ENCODE results near the gene USP40.

USP40 gene

DNA sequence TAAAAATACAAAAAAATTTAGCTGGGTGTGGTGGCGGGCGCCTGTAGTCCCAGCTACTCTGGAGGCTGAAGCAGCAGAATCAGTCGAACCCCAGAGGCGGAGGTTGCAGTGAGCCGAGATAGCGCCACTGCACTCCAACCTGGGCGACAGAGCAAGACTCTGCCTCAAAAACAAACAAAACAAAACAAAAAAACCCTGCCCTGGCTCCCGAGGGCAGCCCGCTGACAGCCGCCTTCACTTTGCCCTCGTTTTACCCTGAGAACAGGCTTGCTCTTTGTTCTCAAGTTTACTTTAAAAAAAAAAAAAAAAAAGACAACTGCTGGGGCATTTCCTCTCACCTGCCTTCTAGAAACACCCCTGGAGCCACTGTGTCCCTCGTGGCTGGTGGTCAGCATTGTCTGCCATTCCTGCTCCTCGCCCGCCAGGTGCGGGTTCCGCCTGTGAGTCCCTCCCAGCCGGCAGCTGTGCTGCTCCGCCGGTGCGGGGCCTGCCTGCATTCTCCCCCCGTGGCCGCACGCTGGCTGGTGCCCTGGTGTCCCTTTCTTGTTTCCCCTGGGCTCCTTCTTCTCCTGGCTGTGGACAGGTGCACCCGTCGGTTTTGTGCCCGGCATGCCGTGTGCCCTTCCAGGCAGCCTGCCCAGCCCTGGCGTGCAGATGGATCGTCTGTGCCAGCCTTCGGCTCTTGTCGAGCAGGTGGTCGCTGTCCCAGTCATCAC is 105.7 kb downstream of the USP40 start:
- no peak for DNase-seq (ENCODE audit: extremely low read depth in 1 of 2, low read depth in 1 of 2)

DNA sequence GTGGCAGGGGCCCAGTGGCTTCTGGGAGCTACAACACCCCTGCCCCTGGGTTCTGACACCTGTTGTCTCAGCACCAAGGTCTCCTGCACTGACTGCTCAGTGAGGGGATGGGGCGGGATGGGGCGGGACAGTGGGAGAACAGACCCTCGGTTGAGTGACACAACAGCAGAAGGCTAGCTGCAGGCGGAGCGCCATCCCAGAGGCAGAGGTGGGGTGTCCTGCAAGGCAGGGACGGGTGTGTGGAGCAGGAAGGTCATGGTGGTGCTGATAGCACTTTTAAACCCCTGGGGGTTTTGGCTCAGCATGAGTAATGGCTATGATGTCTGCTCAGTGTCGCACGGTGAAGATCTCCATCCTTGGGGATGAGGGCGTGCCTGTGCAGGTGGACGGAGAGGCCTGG is 107.2 kb downstream of the USP40 start:
- DNase-seq (ENCODE audit: extremely low read depth in 1 of 2, low read depth in 1 of 2), result no peak

DNA sequence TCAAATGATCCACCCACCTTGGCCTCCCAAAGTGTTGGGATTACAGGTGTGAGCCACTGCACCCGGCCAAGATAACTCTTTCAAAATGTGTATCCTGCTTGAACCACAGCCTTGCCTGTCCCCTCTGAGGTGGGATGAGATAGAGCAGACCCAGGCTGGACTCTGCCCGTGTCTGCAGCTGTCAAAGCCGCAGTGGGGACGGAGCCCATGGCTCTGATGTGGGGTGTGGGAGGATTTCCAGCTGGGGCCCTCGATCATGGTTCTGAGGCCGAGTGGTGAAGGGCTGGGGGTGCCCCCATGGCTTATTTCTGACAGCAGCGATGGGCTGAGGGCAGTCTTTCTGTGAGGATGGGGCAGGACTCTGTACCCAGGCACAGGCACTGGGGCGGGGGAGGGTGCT is 107.8 kb downstream of the USP40 start:
- no peak for DNase-seq (ENCODE audit: extremely low read depth in 1 of 2, low read depth in 1 of 2)

DNA sequence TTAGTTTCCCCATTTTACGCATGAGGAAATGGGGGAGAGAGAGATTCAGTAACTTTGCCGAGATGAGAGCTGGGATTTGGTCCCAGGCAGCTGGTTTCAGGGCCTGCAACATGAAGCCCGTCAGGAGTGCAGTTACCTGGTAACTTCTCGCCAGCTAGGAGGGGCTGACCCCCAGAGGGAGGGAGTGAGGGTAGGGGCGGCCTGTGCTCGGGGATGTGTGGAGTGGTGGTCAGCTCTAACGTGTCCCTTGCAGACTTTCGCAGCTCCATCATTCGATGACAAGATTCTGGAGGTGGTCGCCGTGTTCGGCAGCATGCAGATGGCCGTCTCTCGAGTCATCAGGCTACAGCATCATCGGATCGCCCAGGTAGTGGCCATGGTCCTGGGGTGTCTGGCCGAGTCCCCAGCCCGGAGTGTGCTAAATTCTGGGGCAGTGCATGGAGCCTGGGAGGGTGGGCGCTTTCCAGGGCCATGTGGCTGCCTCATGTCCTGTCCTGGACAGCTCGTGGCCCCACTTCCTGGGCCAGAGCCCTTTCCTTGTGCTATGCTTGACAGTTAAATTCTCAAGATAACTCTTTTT is 108.5 kb downstream of the USP40 start:
- DNase-seq (ENCODE audit: extremely low read depth in 1 of 2, low read depth in 1 of 2), result no peak

DNA sequence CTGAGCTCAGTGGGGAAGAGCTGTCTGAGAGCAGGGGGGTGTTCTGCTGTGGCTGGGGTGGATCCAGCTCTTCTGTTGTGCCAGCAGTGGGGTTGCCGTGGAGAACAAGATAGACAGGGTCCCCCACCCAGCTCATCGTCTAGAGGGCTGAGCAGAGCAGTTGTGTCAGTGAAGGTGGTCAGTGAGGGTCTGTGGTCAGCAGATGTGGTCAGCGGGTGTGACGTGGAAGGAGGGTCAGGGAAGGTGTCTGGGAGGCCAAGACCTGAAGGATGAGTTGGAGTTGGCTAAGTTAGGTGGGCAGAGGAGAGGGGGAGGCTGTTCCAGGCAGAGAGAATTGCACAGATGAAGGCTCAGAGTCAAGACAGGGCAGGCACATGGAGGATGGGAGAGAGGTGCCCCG is 109.2 kb downstream of the USP40 start:
- no peak for DNase-seq (ENCODE audit: extremely low read depth in 1 of 2, low read depth in 1 of 2)

DNA sequence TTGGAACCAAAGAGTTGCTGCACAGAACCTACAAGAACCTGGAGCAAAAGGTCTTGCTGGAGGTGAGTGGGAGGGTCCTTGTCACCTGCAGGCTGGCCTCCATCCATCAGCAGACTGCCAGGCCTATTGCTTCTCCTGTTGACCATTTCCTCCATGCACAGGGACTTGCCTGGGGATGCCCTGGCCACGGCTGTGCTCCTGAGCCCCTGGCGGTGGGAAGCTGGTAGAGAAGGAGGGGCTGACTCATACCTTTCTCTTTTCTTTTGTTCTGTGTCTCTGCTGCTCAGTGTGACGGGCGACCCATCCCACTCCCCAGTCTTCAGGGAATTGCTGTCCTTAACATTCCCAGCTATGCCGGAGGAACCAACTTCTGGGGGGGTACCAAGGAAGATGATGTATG is 109.6 kb downstream of the USP40 start:
- DNase-seq (ENCODE audit: extremely low read depth in 1 of 2, low read depth in 1 of 2), result no peak

DNA sequence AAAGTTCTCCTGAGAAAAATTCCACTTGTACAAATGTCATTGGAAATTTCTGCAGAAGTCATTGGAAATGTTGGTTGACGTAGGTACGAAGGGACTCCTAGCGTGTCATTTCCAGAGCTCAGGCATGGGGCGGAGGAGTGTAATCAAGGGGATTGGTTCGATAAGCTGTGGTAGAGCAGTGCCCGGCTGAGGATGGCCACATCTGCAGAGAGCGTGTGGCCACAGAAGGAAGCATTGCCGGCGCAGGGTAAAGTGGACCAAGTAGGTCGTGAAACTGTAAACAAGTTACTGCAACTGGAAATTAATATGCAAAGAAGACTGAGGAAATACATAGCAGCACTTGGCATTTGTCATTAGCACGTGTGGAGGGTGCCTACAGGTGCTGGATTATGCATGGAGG is 110.5 kb downstream of the USP40 start:
- no peak for DNase-seq (ENCODE audit: extremely low read depth in 1 of 2, low read depth in 1 of 2)

DNA sequence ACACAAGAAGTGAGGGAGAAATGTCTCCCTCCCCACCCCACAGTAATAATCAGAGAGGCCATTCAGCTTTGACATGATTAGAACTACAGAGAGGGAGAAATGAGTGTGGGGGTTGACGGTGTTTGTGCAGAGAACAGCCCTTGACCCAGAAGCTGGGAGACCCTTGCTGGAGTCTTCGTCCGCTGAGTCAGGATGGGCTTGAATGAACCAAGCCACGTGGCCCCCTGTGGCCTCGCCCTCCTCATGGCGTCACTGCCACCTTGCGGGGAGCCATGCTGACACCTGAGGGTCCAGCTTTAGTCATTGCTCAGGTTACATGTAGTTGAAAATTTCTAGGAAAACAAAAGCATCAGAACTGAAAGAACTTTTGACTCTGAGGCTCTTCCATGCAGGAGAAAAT is 111.1 kb downstream of the USP40 start:
- no peak for DNase-seq (ENCODE audit: extremely low read depth in 1 of 2, low read depth in 1 of 2)

DNA sequence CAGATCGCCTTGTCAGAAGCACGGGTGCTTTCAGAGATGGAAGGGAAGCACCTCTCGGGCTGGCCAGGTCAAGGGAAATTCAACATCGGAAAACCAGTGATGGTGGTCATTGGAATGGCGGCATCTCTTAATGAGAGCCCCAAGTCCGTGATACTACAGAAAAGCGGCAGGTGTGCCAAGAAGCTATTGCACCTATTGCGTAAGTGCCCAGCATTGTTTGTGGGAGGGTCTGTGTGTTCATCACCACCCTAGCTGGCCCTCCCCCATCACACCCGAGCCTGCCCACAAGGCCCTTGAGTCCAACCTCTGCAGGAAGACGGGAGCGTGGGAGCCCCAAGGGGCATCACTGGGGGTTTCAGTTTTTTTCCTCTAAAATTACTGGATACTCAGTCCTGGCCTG is 111.6 kb downstream of the USP40 start:
- DNase-seq (ENCODE audit: extremely low read depth in 1 of 2, low read depth in 1 of 2), result no peak

DNA sequence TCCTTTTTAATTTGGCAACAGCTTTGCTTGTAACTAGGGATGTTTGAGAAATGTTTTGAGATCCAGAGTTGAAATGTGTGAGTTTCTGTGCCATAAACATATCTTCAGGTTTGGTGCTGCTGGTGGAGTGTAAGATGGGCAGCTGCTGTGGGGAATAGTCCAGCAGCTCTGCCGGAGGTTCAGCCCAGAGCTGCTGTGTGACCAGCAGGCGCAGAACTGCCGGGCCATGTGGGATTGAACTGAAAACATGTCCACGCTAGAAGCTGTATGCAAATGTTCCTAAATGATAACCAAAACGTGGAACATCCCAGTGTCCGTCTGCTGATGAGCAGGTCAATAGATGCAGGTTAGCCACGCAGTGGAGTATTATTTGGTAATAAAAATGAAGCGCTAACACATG is 112.7 kb downstream of the USP40 start:
- no peak for DNase-seq (ENCODE audit: extremely low read depth in 1 of 2, low read depth in 1 of 2)

DNA sequence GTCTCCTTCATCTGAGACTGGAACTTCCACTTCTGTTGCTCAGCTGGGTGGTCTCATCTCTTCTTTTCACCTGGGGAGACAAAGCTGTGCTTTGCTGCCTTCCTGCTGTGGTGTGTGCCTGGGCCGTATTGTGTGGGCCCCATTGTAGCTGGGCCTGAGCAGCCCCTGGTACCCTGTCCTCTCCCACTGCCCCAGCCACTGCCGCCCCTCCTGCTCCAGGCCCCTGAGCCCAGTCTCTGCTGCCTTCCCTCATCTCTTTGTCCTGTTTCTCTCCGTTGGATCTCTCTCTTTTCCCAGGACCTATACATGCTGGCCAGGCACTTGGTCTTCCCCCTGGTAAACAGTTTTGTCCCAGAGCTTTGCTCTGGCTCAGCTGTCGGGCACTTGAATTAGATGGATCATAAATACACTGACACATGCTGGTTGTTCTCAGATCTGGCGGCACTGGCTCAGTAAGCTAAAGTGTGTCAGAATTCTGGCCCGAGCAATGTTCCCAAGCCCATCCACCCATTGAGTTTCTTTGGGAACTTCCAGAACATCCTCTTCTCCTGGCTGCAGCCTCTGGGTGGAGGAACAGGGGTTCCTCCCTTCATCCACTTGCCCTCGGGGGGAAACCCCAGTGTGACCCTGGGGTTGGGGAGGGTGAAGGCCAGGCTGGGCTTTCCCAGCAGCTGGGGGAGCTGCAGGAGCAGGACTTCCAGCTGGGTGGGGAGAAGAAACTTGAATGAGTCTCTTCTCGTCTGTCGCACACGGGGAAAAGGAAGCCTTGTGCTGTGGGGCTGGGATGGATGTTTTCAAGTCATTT is 113.3 kb downstream of the USP40 start:
- no peak for DNase-seq (ENCODE audit: extremely low read depth in 1 of 2, low read depth in 1 of 2)

DNA sequence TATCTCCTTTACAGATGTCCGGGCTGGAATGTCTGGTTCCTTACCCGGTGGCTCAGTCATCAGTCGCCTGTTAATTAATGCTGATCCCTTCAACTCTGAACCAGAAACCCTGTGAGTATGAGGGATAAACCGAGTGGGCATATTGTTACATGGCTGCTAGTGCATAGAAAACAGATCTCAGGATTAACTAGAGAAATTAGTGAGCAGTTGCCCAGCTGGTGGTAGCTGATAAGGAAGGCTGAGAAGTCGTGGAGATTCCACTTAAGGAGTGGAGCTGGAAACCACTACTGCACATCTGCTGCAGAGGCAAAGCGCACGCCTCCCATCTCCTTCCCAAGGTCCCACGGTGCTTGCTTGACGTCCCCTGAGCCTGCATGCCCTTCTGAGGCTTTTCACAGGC is 114.6 kb downstream of the USP40 start:
- DNase-seq (ENCODE audit: extremely low read depth in 1 of 2, low read depth in 1 of 2), result no peak

DNA sequence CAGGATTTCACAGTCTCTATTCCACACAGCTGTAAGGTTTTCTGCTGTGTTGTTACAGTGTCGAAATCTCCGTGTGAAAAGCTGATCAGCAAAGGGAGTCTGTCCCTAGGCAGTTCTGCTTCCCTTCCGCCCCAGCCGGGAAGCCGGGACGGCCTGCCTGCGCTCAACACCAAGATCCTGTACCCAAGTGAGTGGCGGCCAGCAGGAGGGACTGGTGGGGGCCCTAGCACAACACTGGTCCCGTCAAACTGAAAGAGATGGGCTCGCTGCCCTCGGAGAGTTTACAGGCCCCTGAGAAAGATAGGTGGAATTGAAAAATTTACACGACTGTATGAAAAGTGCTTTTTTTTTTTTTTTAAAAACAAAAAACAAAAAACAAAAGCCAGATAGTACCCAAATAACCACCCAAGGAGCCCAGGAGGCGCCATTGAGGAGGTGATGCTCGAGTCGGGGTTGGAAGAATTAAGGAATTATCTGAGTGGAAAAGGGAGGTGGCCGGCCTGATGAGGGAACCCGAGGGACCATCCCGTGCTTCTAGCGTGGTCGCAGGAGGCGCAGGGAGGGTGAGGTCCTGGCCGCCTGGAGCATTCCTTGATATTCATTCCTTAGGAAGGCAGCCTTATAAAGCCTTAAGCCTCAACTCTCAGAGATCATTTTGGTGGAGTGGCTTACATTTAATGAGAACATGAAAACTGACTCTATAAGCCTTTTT is 115.6 kb downstream of the USP40 start:
- no peak for DNase-seq (ENCODE audit: extremely low read depth in 1 of 2, low read depth in 1 of 2)

DNA sequence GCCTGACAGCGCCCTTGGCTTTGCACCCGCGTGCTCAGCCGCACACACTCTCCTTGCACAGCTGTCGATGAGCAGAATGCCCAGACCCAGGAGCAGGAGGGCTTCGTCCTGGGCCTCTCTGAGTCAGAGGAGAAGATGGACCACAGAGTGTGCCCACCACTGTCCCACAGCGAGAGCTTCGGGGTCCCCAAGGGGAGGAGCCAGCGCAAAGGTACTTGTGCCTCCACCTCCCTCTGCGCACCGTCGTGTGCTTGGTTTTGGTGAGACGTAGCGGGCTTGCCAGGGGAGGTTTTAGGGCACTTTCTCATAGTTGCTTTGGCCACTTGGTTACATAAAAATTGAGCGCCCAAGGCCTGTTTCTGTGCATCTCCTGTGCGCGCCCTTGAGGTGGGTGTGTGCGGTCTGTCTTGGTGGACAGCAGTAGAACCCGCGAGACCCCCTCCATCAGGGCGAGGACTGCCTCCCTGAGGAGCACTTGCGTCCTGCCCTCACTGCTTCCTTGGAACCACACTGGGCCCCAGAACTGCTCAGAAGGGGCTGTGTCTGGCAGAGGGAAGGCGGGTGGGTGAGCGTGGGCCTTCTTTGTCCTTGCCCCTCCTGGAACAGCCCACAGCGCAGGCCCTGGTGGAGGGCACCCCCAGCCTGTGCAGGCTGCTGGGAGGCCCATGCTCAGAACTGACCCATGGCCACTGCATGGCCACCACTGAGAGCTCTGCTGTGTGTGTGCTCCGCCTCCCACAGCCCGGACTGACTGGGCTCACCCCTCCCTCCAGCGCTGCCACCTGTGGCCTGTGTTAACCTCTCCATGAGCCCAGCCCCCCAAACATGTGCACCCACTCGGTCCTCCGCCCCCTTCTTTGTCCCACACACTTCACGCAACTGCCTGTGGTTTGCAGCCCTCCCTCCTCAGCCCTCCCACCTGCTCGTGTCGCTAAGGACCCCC is 116.4 kb downstream of the USP40 start:
- no peak for DNase-seq (ENCODE audit: extremely low read depth in 1 of 2, low read depth in 1 of 2)

DNA sequence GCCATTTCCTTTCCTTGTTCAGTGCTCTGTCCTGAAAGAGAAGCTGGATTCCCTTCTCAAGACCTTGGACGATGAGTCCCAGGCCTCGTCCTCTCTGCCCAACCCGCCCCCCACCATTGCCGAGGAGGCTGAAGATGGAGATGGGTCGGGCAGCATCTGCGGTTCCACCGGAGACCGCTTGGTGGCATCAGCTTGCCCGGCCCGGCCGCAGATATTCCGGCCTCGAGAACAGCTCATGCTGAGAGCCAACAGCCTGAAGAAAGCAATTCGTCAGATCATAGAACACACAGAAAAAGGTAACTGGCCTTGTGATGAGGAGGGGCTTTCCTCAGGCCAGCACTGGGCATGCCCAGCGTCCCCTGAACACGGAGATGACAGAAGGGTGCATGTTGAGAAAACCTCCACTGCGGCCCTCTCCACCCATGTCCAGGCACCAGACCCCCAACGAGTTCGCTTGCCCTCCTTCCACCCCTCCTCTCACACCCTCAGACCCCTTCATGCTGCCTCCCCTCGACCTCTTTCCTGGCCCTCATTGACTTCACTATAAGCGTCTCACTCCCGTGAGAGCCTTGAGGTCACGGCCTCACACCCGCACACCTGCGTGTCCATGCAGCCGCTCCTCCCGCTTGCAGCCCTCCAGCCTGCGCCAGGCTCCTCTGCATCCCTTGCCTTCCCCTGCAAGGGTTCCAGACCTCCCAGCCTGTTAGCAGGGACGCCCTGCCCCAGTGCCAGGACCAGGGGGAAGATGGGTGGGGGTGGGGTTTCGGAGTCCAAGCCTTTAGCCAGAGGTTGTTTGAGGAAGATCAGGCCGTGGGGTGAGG is 117.3 kb downstream of the USP40 start:
- no peak for DNase-seq (ENCODE audit: extremely low read depth in 1 of 2, low read depth in 1 of 2)

DNA sequence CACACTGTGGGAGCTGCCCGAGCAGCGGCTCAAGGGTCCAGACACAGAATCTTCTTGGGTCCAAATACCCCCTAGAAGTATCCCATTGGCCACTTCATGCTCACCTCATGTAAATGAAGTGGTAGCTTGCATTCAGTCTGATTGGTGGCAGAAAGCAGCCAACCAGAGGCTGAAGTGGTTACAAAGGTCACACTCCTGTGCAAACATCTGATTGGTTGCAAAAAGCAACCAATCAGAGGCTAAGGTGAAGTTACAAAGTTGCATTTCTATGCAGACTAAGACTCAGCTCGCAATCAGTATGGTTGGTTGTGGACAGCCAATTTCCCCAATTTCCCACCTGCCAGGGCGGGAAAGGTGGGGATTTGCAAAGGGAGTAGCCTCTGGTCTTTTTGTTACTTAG is 118.0 kb downstream of the USP40 start:
- DNase-seq (ENCODE audit: extremely low read depth in 1 of 2, low read depth in 1 of 2), result no peak

DNA sequence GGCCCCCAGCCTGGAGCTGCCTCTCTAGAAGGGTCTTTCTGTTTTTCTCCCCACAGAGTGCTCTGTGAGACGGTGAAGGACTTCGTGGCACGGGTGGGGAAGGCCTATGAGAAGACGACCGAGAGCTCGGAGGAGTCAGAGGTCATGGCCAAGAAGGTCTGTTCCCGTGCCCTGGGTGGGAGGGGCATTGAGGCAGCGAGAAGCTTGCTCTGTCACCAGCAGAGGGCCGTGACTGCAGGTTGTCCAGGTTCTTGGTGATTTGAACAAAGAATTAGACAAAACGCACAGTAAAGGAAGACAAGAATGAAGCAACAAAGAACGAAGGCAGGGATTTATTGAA is 118.4 kb downstream of the USP40 start:
- DNase-seq (ENCODE audit: extremely low read depth in 1 of 2, low read depth in 1 of 2), result no peak

DNA sequence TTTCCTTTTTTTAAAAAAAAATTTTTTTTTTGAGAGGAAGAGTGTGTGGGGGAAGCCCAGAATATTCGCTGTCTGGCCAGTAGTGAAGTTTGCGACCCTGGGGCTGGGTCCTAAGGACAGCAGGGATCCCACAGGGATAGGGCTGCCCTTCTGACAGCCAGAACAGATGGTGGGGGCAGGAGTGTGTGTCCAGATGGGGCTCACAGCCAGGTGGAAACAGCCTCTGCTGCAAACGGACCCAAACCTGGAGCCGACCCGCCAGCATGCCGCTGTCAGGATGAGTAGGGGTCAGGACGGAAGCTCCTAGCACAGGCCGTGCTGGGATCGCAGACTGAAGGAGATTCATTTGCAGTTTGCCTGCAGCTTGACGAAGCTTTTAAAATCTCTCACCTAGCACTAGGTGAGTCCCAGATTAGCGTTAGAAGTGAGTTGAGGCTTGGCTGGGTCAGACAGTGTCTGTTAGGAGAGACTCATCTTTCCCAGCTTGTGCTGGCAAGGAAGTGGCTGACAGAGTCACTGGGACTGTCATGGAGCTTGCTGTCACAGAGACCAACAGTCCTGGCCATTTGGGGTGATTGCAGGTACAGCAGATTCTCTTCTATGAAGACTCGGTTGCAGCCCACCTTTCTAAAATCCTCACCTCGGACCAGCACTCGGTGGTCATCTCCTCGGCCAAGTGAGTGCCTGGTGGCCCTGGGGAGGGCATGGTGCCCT is 118.9 kb downstream of the USP40 start:
- no peak for DNase-seq (ENCODE audit: extremely low read depth in 1 of 2, low read depth in 1 of 2)
